Suprapubic skin (tissue), 4 donors: Measurements from ENCODE around the gene SLC37A1. TPM values are rescaled to one million over a fixed set of nuclear protein-coding genes. Genes with fewer than 3 reads are reported as not detected.
"Not testable (repeated sequence)": the region's sequence is repeated elsewhere in the genome, so short reads cannot be mapped to it uniquely, and the experiment has no call there.

Source experiments
- DNase-seq, 2 donors: peaks; one replicate each; pipeline ENCODE4 v3.0.0-alpha.2; 2019; ENCODE audit warnings: low spot score in 2 of 2
- H3K27ac ChIP-seq: fragments of 200-600 bp; sonication (generic); one replicate; pipeline ENCODE4 v1.5.1; 2019
- H3K27me3 ChIP-seq: fragments of 200-600 bp; sonication (generic); one replicate; pipeline ENCODE4 v1.5.1; 2019
- H3K36me3 ChIP-seq: fragments of 200-600 bp; sonication (generic); one replicate; pipeline ENCODE4 v1.5.1; 2019
- H3K4me1 ChIP-seq: fragments of 200-600 bp; sonication (generic); one replicate; pipeline ENCODE4 v1.5.1; 2019
- H3K4me3 ChIP-seq: fragments of 200-600 bp; sonication (generic); one replicate; pipeline ENCODE4 v1.5.1; 2019; ENCODE audit warnings: mild to moderate bottlenecking
- H3K9me3 ChIP-seq: fragments of 200-600 bp; sonication (generic); one replicate; pipeline ENCODE4 v1.5.1; 2019
- EP300 ChIP-seq: sonication (generic); formaldehyde crosslinking; IDR thresholded peaks from one replicate; pipeline ENCODE4 v1.6.1; 2017; ENCODE audit warnings: antibody characterized with exemption
- POLR2A ChIP-seq, 2 donors: fragments of 450-650 bp; IDR thresholded peaks; one replicate each; pipeline ENCODE4 v1.6.1; 2017; ENCODE audit warnings: antibody characterized with exemption in 2 of 2, mild to moderate bottlenecking in 2 of 2, moderate library complexity in 2 of 2
- POLR2AphosphoS5 ChIP-seq, 3 donors: sonication (generic); formaldehyde crosslinking; IDR thresholded peaks; one replicate each; pipeline ENCODE4 v1.6.1; 2017; ENCODE audit warnings: antibody characterized with exemption in 3 of 3
- WGBS: methylation state at CpG from one replicate; pipeline ENCODE4 v1.1.5; 2018; 5-methylcytosine and 5-hydroxymethylcytosine counted together
- total RNA-seq, 4 donors: library from RNA; depleted of rRNA; stranded (reverse); fragments of >200 nt; gene quantifications; one replicate each; pipeline ENCODE4 v1.1.0, GENCODE V29; 2016
- TF ChIP-seq, protein P1 (sequence below), 2 donors: fragments of 200-600 bp in 1 of 2; fragments of 450-650 bp in 1 of 2; sonication (generic) in 1 of 2; IDR thresholded peaks; one replicate each; pipeline ENCODE4 v1.5.1; 2016 to 2019; ENCODE audit warnings: antibody characterized with exemption in 2 of 2, mild to moderate bottlenecking in 1 of 2, moderate library complexity in 1 of 2

Gene SLC37A1
- total RNA-seq, 4 donors from 2014 or later, result 10.2 to 23.1 (median 19.6) TPM

DNA sequence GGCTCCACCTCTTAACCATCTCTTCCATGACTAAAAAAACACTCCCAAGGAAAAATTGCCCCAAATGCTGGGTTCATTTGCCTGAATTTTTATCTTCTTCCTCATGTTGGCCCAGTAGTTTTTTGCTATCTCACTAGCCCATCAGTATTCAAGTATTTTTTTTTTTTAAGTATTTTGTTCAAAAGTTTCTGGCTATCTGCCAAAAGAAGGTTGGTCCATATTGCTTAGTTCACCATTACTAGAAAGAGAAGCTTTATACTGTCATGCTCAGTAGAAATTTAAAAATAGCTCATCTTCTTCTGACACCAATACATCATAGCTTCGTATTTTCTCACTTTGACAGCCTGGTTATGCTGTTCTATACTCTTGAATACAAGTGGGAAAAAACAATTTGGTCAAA lies 98.7 kb downstream of the SLC37A1 start:
- 88% methylated on average over 1 of the region's 1 CpG for WGBS
- DNase-seq, result no peak
- no peaks in the 10 kb centered on the region for H3K9me3 ChIP-seq
- no peaks in the 10 kb centered on the region for H3K36me3 ChIP-seq
- H3K4me1 ChIP-seq, result peaks cover 20% of the 10 kb centered on the region
- no peak overlapping the region for H3K27ac ChIP-seq
- H3K4me3 ChIP-seq, result no peak overlapping the region
- TF ChIP-seq EP300 (no peak), POLR2A (IDR thresholded peaks at IDR 0.05) (no peak), POLR2AphosphoS5 (IDR thresholded peaks at IDR 0.05) (no peak)
- TF ChIP-seq, protein P1, sequence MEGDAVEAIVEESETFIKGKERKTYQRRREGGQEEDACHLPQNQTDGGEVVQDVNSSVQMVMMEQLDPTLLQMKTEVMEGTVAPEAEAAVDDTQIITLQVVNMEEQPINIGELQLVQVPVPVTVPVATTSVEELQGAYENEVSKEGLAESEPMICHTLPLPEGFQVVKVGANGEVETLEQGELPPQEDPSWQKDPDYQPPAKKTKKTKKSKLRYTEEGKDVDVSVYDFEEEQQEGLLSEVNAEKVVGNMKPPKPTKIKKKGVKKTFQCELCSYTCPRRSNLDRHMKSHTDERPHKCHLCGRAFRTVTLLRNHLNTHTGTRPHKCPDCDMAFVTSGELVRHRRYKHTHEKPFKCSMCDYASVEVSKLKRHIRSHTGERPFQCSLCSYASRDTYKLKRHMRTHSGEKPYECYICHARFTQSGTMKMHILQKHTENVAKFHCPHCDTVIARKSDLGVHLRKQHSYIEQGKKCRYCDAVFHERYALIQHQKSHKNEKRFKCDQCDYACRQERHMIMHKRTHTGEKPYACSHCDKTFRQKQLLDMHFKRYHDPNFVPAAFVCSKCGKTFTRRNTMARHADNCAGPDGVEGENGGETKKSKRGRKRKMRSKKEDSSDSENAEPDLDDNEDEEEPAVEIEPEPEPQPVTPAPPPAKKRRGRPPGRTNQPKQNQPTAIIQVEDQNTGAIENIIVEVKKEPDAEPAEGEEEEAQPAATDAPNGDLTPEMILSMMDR (IDR thresholded peaks at IDR 0.05), result no peak
- H3K27me3 ChIP-seq, result peaks cover 11% of the 10 kb centered on the region

- Histone ChIP-seq H3K27me3 (peaks cover 25% of the 10 kb centered on the region), H3K4me1 (peaks cover 20% of the 10 kb centered on the region), H3K9me3 (no peaks in the 10 kb centered on the region), H3K27ac (no peak overlapping the region), H3K36me3 (no peaks in the 10 kb centered on the region), H3K4me3 (no peak overlapping the region)
- WGBS, result 86% methylated on average over 5 of the region's 5 CpGs
- TF ChIP-seq EP300, result no peak
- TF ChIP-seq, protein P1 (IDR thresholded peaks at IDR 0.05), result no peak
- no peak for TF ChIP-seq POLR2A (IDR thresholded peaks at IDR 0.05)
- TF ChIP-seq POLR2AphosphoS5 (IDR thresholded peaks at IDR 0.05), result no peak
- DNase-seq, result peak; percentile 30 to 65
These were observed 100.1 kb downstream of the SLC37A1 start for GRCh38 chr21:42613756-42614155.

- TF ChIP-seq, protein P1 (IDR thresholded peaks at IDR 0.05), result no peak
- TF ChIP-seq EP300, result no peak
- TF ChIP-seq POLR2A (IDR thresholded peaks at IDR 0.05), result no peak
- no peak for TF ChIP-seq POLR2AphosphoS5 (IDR thresholded peaks at IDR 0.05)
- Histone ChIP-seq H3K4me1 (peaks cover 20% of the 10 kb centered on the region), H3K27ac (peak overlapping the region; percentile 71), H3K27me3 (peaks cover 30% of the 10 kb centered on the region), H3K36me3 (no peaks in the 10 kb centered on the region), H3K9me3 (no peaks in the 10 kb centered on the region), H3K4me3 (peak overlapping the region; percentile 19)
- WGBS, result 41% methylated on average over 9 of the region's 9 CpGs
- peak; percentile 33 to 40 for DNase-seq
These were observed 100.7 kb downstream of the SLC37A1 start for GRCh38 chr21:42614396-42614795.

DNA sequence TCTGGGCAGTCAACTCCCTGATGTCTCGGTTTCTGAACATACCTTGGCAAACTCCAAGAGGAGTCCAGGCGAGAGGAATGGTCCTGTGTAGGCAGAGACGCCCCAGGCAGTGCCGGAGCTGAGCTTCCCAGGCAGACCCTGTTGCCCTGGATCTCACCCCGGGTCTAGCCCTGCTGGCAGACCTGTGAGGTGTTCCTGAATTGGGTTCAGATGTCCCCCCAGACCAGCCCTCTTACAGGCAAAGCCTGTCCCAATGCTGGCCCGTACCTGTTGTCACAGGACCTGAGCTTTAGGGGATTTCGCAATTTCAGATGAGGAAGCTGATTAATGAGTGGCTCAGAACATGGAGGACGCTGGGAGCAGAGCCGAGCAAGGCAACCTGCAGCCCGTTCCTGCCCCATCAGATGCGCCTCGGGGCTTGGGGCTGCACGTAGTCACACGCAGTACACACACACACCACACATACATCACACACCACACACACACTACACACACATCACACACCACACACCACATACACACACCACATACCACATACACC lies 101.2 kb downstream of the SLC37A1 start:
- Histone ChIP-seq H3K27ac (peak overlapping the region; percentile 71), H3K36me3 (no peaks in the 10 kb centered on the region), H3K4me1 (peaks cover 20% of the 10 kb centered on the region), H3K27me3 (peaks cover 35% of the 10 kb centered on the region), H3K4me3 (peak overlapping the region; percentile 19), H3K9me3 (no peaks in the 10 kb centered on the region)
- peak; percentile 64 to 77 for DNase-seq
- no peak for TF ChIP-seq EP300
- TF ChIP-seq POLR2A (IDR thresholded peaks at IDR 0.05), result no peak
- TF ChIP-seq POLR2AphosphoS5 (IDR thresholded peaks at IDR 0.05), result no peak
- TF ChIP-seq, protein P1 (IDR thresholded peaks at IDR 0.05), result no peak
- 7% methylated on average over 7 of the region's 14 CpGs for WGBS

DNA sequence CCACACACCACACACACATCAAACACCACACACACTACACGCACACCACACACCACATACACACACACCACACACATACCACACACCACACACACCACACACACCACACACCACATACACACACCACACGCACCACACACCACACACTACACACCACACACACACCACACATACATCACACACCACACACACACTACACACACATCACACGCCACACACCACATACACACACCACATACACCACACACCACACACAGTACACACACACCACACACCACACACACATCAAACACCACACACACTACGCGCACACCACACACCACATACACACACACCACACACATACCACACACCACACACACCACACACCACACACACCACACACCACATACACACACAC lies 101.7 kb downstream of the SLC37A1 start:
- H3K4me3 ChIP-seq, DNase-seq, H3K27ac ChIP-seq, H3K36me3 ChIP-seq, H3K9me3 ChIP-seq: not testable (repeated sequence)
- H3K27me3 ChIP-seq, result peaks cover 40% of the 10 kb centered on the region
- H3K4me1 ChIP-seq, result peaks cover 20% of the 10 kb centered on the region
- WGBS, result 80% methylated on average over 5 of the region's 5 CpGs

DNA sequence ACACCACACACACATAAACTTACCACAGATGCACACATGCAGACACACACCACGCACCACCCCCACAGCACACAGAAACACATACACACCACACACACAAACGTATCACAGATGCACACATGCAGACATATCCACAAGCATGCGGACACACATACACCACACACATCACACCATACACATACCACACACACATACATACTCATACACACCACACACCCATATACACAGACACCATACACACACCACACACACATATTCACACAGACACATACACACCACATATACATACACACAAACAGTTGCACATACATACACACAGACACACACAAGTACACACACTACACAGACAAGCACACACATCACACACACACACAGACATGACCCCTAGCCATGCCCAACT lies 102.3 kb downstream of the SLC37A1 start:
- Histone ChIP-seq H3K27ac (no peak overlapping the region), H3K36me3 (no peaks in the 10 kb centered on the region), H3K4me3 (no peak overlapping the region), H3K4me1 (peaks cover 20% of the 10 kb centered on the region), H3K9me3 (no peaks in the 10 kb centered on the region), H3K27me3 (peaks cover 43% of the 10 kb centered on the region)
- 60% methylated on average over 3 of the region's 3 CpGs for WGBS
- peak in 1 of 2 donors; percentile 20 for DNase-seq
- TF ChIP-seq EP300 (no peak), POLR2AphosphoS5 (IDR thresholded peaks at IDR 0.05) (no peak), POLR2A (IDR thresholded peaks at IDR 0.05) (no peak)
- TF ChIP-seq, protein P1 (IDR thresholded peaks at IDR 0.05), result no peak
